GM12878 (cell line): ENCODE data around the gene MARCKSL1. TPM values are rescaled to one million over a fixed set of nuclear protein-coding genes. Genes with fewer than 3 reads are reported as not detected.

Source experiments
- BACH1 ChIP-seq: fragments of 450-650 bp; IDR thresholded peaks from 2 replicates; pipeline ENCODE4 v1.6.1; 2017; ENCODE audit warnings: mild to moderate bottlenecking, borderline replicate concordance
- CEBPB ChIP-seq, 2 experiments: fragments of 150-350 bp in 1 of 2; IDR thresholded peaks; 2 replicates each; pipeline ENCODE4 v1.6.1; 2012 to 2014; ENCODE audit warnings: low read depth in 2 of 2, low read length in 2 of 2, borderline replicate concordance in 1 of 2, inconsistent platforms in 1 of 2
- CREB1 ChIP-seq: IDR thresholded peaks from 2 replicates; pipeline ENCODE4 v1.6.1; 2012; ENCODE audit warnings: low read depth, mild to moderate bottlenecking, inconsistent platforms
- DPF2 ChIP-seq: fragments of 450-650 bp; IDR thresholded peaks from 2 replicates; pipeline ENCODE4 v1.6.1; 2017; ENCODE audit warnings: mild to moderate bottlenecking
- EED ChIP-seq: sonication (generic); IDR thresholded peaks from 2 replicates; pipeline ENCODE4 v1.6.1; 2016; ENCODE audit warnings: antibody characterized with exemption, low read depth
- EGR1 ChIP-seq, 2 experiments: IDR thresholded peaks; 1 replicate in 1 of 2; 2 replicates in 1 of 2; pipeline ENCODE4 v1.6.1; 2011 to 2012; ENCODE audit warnings: low read depth in 2 of 2, low read length in 2 of 2, borderline replicate concordance in 1 of 2, mild to moderate bottlenecking in 1 of 2, moderate library complexity in 1 of 2
- GATAD2B ChIP-seq: fragments of 450-650 bp; conservative IDR thresholded peaks from 2 replicates; pipeline ENCODE4 v1.6.1; 2017; ENCODE audit warnings: low read depth, mild to moderate bottlenecking, moderate library complexity
- KLF5 ChIP-seq: fragments of 450-650 bp; IDR thresholded peaks from 2 replicates; pipeline ENCODE4 v1.6.1; 2014; ENCODE audit warnings: mild to moderate bottlenecking; ENCODE audit not compliant: partially characterized antibody
- MYB ChIP-seq: fragments of 150-350 bp; IDR thresholded peaks from 2 replicates; pipeline ENCODE4 v1.6.1; 2014; ENCODE audit warnings: mild to moderate bottlenecking, low read depth, low read length, borderline replicate concordance
- NBN ChIP-seq: fragments of 450-650 bp; IDR thresholded peaks from 2 replicates; pipeline ENCODE4 v1.6.1; 2016
- PAX5 ChIP-seq: IDR thresholded peaks from 2 replicates; pipeline ENCODE4 v1.6.1; 2011; ENCODE audit warnings: low read depth, low read length, borderline replicate concordance
- PAX8 ChIP-seq: fragments of 450-650 bp; IDR thresholded peaks from 2 replicates; pipeline ENCODE4 v1.6.1; 2017; ENCODE audit warnings: mild to moderate bottlenecking, moderate library complexity
- POLR2AphosphoS2 ChIP-seq: IDR thresholded peaks from 2 replicates; pipeline ENCODE4 v1.6.1; 2011; ENCODE audit warnings: low read depth, mild to moderate bottlenecking, low read length, improper control_type of control experiment, moderate library complexity
- POU2F2 ChIP-seq: IDR thresholded peaks from 3 replicates; pipeline ENCODE4 v1.6.1; 2011; ENCODE audit warnings: low read depth, mild to moderate bottlenecking, low read length, borderline replicate concordance
- RFX5 ChIP-seq: IDR thresholded peaks from 2 replicates; pipeline ENCODE4 v1.6.1; 2011; ENCODE audit warnings: low read depth, low read length, improper control_type of control experiment
- SIN3A ChIP-seq: IDR thresholded peaks from 2 replicates; pipeline ENCODE4 v1.6.1; 2012; ENCODE audit warnings: low read depth, low read length, improper control_type of control experiment
- SMC3 ChIP-seq: IDR thresholded peaks from 2 replicates; pipeline ENCODE4 v1.6.1; 2011; ENCODE audit warnings: low read length, improper control_type of control experiment, borderline replicate concordance
- STAT3 ChIP-seq: IDR thresholded peaks from 2 replicates; pipeline ENCODE4 v1.6.1; 2011; ENCODE audit warnings: low read depth, low read length, improper control_type of control experiment
- YY1 ChIP-seq: IDR thresholded peaks from 2 replicates; pipeline ENCODE4 v1.6.1; 2011; ENCODE audit warnings: low read depth, mild to moderate bottlenecking, low read length
- ZSCAN29 ChIP-seq: fragments of 450-650 bp; IDR thresholded peaks from 2 replicates; pipeline ENCODE4 v1.6.1; 2017; ENCODE audit warnings: mild to moderate bottlenecking, moderate library complexity
- polyA plus RNA-seq, 11 experiments: library from polyadenylated mRNA; depleted of rRNA in 4 of 11; unstranded in 6 of 11; stranded (reverse) in 5 of 11; fragments of >200 nt; fragmentation: Nextera tagmentation in 4 of 11; fragmentation: Illumina TruSeq in 1 of 11; extraction: Ambion mirVana in 4 of 11; extraction: Trizol in 1 of 11; gene quantifications; 1 replicate in 1 of 11; 2 replicates in 10 of 11; pipeline versions ENCODE4 v1.2.1 to v1.2.3, GENCODE V29; 2011 to 2016; ENCODE audit warnings: inconsistent platforms in 2 of 11, missing spikeins in 2 of 11, low read depth in 1 of 11
- total RNA-seq, 4 experiments: library from RNA; depleted of rRNA in 3 of 4; stranded (reverse); fragments of >200 nt in 3 of 4; fragmentation: Illumina TruSeq in 1 of 4; extraction: Trizol in 1 of 4; gene quantifications; 2 replicates each; pipeline versions ENCODE4 v1.2.1 to v1.2.3, GENCODE V29; 2013 to 2021
- TF ChIP-seq, protein P1 (sequence below): IDR thresholded peaks from 2 replicates; pipeline ENCODE4 v1.6.1; 2011; ENCODE audit warnings: borderline replicate concordance, low read depth, mild to moderate bottlenecking, moderate library complexity, low read length; ENCODE audit not compliant: insufficient read depth, poor library complexity, severe bottlenecking
- TF ChIP-seq, protein P2 (sequence below): IDR thresholded peaks from 2 replicates; pipeline ENCODE4 v1.6.1; 2011; ENCODE audit warnings: low read depth, mild to moderate bottlenecking, low read length, moderate library complexity, borderline replicate concordance; ENCODE audit errors: extremely low read depth
- TF ChIP-seq, protein P3 (sequence below): IDR thresholded peaks from 2 replicates; pipeline ENCODE4 v1.6.1; 2011; ENCODE audit warnings: mild to moderate bottlenecking, low read depth, low read length, moderate library complexity; ENCODE audit not compliant: insufficient replicate concordance
- TF ChIP-seq, protein P4 (sequence below): fragments of 450-650 bp; IDR thresholded peaks from 2 replicates; pipeline ENCODE4 v1.6.1; 2017; ENCODE audit warnings: low read depth, mild to moderate bottlenecking, moderate library complexity
- TF ChIP-seq, protein P5 (sequence below): fragments of 450-650 bp; IDR thresholded peaks from 2 replicates; pipeline ENCODE4 v1.6.1; 2016; ENCODE audit warnings: mild to moderate bottlenecking

Gene MARCKSL1
- total and polyA plus RNA-seq, 10 of the 15 experiments (the other 5 are each of a cell fraction or from before 2014, with no cell fraction given) = 14.5 to 225 (median 158) TPM

DNA sequence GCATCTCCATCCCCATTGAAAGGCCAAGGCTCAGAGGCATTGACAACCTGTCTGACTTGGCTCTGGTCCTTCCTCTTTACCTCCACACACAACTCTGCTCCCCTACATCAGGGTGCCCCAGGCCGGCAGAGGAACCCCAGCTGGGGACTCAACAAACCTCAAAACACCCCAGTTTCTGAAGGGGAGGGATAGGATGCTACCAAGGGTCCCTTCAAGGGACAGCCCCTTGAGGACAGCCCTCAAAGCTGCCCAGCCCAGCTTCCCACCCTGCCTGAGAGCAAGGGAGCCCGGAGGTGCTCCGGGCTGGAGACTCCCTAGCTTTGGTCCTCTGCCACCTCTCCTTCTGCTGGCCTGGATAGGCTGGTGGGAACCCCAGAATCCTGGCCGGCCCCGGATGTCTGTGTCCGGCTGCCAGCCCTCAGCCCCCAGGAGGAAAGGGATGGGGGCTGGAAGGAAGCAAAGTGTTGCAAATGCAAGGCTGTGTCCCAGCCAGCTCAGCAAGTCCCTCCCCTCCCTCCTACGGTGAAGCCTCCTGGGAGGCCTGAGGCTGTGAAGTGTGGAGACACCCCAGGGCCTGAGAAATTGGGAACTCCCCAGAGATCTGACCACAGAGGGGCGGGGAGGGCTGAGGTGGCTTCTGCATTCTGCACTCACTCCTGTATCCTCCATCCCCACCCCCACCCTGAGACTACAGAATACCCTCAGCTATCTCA, 1.1 kb upstream of the MARCKSL1 start (continued):
- TF ChIP-seq EGR1 (IDR thresholded peaks at IDR 0.05; ENCODE audit: borderline replicate concordance in 1 of 2, low read depth in 2 of 2, low read length in 2 of 2) (no peak), YY1 (0 out of 2 replicates have a peak, but pooled peaks have one; percentile 19), BACH1 (no peak), KLF5 (no peak), EED (peak; percentile 73), NBN (peak; percentile 43; the same call in 1 of the 2 replicates), PAX8 (no peak), SMC3 (no peak), ZSCAN29 (no peak), POLR2AphosphoS2 (no peak), MYB (0 out of 2 replicates have a peak, but pooled peaks have one; percentile 60), CEBPB (IDR thresholded peaks at IDR 0.05; ENCODE audit: borderline replicate concordance in 1 of 2, low read depth in 2 of 2, low read length in 2 of 2) (no peak), CREB1 (peak; percentile 21; the same call in 1 of the 2 replicates), RFX5 (0 out of 2 replicates have a peak, but pooled peaks have one; percentile 30), DPF2 (peak; percentile 17), POU2F2 (no peak), PAX5 (peak; percentile 75; the same call in 1 of the 2 replicates), SIN3A (no peak), GATAD2B (peak; percentile 84), STAT3 (no peak)
- TF ChIP-seq, protein P1, sequence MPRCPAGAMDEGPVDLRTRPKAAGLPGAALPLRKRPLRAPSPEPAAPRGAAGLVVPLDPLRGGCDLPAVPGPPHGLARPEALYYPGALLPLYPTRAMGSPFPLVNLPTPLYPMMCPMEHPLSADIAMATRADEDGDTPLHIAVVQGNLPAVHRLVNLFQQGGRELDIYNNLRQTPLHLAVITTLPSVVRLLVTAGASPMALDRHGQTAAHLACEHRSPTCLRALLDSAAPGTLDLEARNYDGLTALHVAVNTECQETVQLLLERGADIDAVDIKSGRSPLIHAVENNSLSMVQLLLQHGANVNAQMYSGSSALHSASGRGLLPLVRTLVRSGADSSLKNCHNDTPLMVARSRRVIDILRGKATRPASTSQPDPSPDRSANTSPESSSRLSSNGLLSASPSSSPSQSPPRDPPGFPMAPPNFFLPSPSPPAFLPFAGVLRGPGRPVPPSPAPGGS = peak; percentile 83
- TF ChIP-seq, protein P2, sequence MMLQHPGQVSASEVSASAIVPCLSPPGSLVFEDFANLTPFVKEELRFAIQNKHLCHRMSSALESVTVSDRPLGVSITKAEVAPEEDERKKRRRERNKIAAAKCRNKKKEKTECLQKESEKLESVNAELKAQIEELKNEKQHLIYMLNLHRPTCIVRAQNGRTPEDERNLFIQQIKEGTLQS = no peak
- TF ChIP-seq, protein P3, sequence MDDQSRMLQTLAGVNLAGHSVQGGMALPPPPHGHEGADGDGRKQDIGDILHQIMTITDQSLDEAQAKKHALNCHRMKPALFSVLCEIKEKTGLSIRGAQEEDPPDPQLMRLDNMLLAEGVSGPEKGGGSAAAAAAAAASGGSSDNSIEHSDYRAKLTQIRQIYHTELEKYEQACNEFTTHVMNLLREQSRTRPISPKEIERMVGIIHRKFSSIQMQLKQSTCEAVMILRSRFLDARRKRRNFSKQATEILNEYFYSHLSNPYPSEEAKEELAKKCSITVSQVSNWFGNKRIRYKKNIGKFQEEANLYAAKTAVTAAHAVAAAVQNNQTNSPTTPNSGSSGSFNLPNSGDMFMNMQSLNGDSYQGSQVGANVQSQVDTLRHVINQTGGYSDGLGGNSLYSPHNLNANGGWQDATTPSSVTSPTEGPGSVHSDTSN = no peak
- TF ChIP-seq, protein P4, sequence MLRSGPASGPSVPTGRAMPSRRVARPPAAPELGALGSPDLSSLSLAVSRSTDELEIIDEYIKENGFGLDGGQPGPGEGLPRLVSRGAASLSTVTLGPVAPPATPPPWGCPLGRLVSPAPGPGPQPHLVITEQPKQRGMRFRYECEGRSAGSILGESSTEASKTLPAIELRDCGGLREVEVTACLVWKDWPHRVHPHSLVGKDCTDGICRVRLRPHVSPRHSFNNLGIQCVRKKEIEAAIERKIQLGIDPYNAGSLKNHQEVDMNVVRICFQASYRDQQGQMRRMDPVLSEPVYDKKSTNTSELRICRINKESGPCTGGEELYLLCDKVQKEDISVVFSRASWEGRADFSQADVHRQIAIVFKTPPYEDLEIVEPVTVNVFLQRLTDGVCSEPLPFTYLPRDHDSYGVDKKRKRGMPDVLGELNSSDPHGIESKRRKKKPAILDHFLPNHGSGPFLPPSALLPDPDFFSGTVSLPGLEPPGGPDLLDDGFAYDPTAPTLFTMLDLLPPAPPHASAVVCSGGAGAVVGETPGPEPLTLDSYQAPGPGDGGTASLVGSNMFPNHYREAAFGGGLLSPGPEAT = peak; percentile 68; the same call in 1 of the 2 replicates
- TF ChIP-seq, protein P5, sequence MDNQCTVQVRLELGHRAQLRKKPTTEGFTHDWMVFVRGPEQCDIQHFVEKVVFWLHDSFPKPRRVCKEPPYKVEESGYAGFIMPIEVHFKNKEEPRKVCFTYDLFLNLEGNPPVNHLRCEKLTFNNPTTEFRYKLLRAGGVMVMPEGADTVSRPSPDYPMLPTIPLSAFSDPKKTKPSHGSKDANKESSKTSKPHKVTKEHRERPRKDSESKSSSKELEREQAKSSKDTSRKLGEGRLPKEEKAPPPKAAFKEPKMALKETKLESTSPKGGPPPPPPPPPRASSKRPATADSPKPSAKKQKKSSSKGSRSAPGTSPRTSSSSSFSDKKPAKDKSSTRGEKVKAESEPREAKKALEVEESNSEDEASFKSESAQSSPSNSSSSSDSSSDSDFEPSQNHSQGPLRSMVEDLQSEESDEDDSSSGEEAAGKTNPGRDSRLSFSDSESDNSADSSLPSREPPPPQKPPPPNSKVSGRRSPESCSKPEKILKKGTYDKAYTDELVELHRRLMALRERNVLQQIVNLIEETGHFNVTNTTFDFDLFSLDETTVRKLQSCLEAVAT = no peak
